COLO668 (cell line): ENCODE results near the gene EXO5.
"Not testable (repeated sequence)": the region's sequence is repeated elsewhere in the genome, so short reads cannot be mapped to it uniquely, and the experiment has no call there.

Source experiments
- DNase-seq: peaks from one replicate; lab custom pipeline; 2025; ENCODE audit not compliant: unreplicated experiment; lab: John Stamatoyannopoulos, UW

EXO5 gene

DNA sequence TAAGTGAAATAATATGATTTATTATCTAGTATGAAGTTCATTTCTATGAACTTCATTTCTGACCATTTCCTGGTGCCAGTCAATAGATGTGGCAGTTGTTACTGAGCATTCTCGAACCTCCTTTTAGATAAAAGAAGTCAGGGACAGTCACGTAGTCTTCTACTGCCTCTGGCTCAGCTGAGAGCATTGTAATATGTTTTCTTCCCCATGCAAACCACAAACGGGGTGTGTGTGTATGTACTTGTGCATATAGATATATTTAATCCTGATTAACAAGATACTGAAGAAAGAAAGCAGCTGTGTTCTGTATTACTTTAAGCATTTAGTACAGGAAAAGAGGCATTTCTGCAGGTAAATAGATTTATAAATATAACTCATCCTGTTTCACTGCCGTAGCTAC, 44.5 kb downstream of the EXO5 start:
- no peak for DNase-seq

DNA sequence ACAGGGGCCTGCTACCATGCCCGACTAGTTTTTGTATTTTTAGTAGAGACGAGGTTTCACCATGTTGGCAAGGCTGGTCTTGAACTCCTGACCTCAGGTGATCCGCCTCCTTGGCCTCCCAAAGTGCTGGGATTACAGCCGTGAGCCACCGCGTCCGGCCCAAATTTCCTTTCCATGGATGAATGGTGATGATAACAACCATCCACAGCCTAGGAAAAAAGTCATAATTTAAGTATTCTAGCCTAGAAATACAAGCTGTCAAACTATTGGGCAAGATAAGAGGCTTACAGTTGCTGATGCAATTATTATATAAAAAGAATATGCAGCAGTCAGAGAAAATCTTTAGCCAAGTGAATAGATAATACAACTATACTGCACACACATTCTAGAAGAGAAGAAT, 46.2 kb downstream of the EXO5 start:
- not testable (repeated sequence) for DNase-seq

DNA sequence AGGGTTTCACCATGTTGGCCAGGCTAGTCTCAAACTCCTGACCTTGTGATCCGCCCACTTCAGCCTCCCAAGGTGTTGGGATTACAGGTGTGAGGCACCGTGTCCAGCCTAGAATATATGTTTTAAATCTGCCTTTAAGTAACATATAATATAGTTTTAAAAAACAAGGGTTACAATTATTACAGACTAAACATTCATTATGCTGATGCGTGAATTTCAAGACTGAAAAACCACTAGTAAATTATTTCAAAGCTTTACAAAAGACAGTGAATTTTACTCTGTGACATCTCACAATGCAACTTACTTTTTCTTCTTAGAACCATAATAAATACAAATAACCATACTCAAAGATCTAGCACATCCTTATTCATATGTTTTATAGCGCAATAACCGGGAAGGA, 47.6 kb downstream of the EXO5 start:
- no peak for DNase-seq

DNA sequence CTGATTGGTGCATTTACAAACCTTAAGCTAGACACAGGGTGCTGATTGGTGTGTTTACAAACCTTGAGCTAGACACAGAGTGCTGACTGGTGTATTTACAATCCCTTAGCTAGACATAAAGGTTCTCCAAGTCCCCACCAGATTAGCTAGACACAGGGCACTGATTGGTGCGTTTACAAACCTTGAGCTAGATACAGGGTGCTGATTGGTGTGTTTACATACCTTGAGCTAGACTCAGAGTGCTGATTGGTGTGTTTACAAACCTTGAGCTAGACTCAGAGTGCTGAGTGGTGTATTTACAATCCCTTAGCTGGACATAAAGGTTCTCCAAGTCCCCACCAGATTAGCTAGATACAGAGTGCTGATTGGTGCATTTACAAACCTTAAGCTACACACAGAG, 49.7 kb downstream of the EXO5 start:
- DNase-seq, result not testable (repeated sequence)

DNA sequence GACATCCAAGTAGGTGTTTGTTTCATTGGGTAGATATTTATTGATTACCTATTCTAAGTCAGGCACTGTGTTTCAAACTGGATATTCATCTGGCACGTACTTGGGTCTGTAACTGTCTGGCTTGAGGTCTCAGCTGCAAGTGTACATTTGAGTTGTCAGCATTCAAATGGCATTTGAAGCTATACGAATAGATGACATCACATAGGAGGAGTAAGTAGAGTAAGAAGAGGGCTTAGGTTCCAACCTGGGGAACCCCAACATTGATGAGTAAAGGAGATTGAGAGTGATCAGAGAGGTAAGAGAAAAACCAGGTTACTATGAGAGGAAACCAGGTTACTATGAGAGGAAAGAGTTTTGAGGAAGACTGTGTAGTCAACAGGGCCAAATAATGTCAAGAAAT, 53.6 kb downstream of the EXO5 start:
- no peak for DNase-seq

DNA sequence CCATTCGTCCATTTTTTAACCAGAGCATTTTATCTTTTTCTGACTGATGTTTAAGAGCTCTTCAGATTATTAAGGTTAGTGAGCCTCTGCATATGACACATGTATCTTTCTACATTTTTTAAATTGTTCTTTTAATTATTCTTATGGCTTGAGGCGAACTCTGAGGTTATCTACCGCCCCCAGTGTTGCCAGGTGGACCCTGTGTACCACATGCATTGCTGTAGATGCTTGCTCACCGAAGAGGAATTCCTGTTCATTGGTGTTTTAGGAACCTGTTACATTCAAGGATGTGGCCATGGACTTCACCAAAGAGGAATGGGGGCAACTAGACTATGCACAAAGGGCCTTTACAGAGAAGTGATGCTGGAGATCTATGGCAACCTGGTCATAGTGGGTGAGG, 54.7 kb downstream of the EXO5 start:
- DNase-seq, result no peak

DNA sequence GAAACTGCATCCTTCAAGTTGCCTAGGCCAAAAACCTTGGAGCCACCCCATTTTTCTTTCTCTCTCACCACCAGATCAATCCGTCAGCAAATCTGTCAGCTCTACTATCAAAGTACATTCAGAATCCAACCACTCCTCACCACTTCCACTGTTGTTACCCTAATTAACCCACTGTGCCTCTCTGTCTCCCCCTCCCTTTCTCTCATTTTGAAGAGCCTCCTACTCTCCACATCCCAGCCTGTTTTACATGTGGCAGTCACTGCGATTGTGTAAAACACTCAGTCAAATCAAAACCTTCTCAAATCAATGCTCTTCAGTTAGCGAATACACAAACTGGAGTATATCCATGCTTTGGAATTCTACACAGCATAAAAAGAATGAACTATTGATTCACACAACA, 55.9 kb downstream of the EXO5 start:
- no peak for DNase-seq

DNA sequence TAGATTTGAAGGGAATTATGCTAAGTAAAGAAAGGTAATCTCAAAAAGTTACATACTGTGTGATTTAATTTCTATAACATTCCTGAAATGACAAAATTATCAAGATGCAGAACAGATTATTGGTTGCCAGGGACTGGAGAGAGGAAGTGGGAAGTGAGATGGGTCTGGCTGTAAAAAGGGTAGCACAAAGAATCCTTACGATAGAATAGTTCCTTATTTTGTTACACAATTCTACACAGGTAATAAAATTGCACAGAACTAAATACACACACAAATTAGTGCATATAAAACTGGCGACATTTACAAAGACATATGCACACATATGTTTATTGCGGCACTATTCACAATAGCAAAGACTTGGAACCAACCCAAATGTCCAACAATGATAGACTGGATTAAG, 56.3 kb downstream of the EXO5 start:
- no peak for DNase-seq
